ENCODE data around the gene CALCOCO1. TPM values are rescaled to one million over a fixed set of nuclear protein-coding genes. Genes with fewer than 3 reads are reported as not detected.

Gene CALCOCO1
- total and polyA plus RNA-seq, 4 donors: 24.4 to 67.4 (median 43.2) TPM

GRCh38 chr12:53758081-53758729, 31.0 kb upstream of the CALCOCO1 start:
- Histone ChIP-seq H3K4me3 (ENCODE audit: low read depth in 1 of 3, low read length in 3 of 3) (no peak overlapping the region), H3K27me3 (ENCODE audit: control insufficient read depth in 4 of 4, insufficient read depth in 4 of 4, low read length in 3 of 4) (peaks cover 0 to 9% (median 3%) of the 10 kb centered on the region in 4 donors), H3K9ac (ENCODE audit: low read depth in 1 of 2, low read length in 2 of 2) (no peak overlapping the region), H3K9me3 (ENCODE audit: control insufficient read depth in 4 of 4, low read length in 3 of 4) (no peaks in the 10 kb centered on the region), H3K36me3 (ENCODE audit: control insufficient read depth in 4 of 4, insufficient read depth in 3 of 4, low read depth in 1 of 4, low read length in 3 of 4) (no peaks in the 10 kb centered on the region), H3K27ac (ENCODE audit: low read depth in 1 of 2, low read length in 2 of 2) (no peak overlapping the region), H3K4me1 (ENCODE audit: control insufficient read depth in 4 of 4, insufficient read depth in 4 of 4, low read length in 3 of 4) (peaks cover 0 to 2% (median 0%) of the 10 kb centered on the region in 4 donors)
- no peak for TF ChIP-seq REST (IDR thresholded peaks at IDR 0.05)
- TF ChIP-seq ZBTB33 (IDR thresholded peaks at IDR 0.05): no peak
- no peak for TF ChIP-seq NR2F2 (IDR thresholded peaks at IDR 0.05)
- no peak for TF ChIP-seq EGR1 (IDR thresholded peaks at IDR 0.05; ENCODE audit: low read depth in 2 of 2)
- TF ChIP-seq GABPA (IDR thresholded peaks at IDR 0.05 in 1 of 2, conservative IDR thresholded peaks at IDR 0.05 in 1 of 2): no peak
- no peak for TF ChIP-seq SP1 (IDR thresholded peaks at IDR 0.05)
- TF ChIP-seq ATF3 (IDR thresholded peaks at IDR 0.05): no peak
- TF ChIP-seq JUND (IDR thresholded peaks at IDR 0.05): no peak
- no peak for TF ChIP-seq FOXA2 (IDR thresholded peaks at IDR 0.05)
- WGBS: 56% methylated on average over 7 of the region's 7 CpGs
- no peak for DNase-seq (ENCODE audit: low spot score)

- 5% methylated on average over 17 of the region's 17 CpGs for WGBS
- Histone ChIP-seq H3K27ac (ENCODE audit: low read depth in 1 of 2, low read length in 2 of 2) (no peak overlapping the region), H3K36me3 (ENCODE audit: control insufficient read depth in 4 of 4, insufficient read depth in 3 of 4, low read depth in 1 of 4, low read length in 3 of 4) (no peaks in the 10 kb centered on the region), H3K9ac (ENCODE audit: low read depth in 1 of 2, low read length in 2 of 2) (no peak overlapping the region), H3K27me3 (ENCODE audit: control insufficient read depth in 4 of 4, insufficient read depth in 4 of 4, low read length in 3 of 4) (peaks cover 0 to 7% (median 3%) of the 10 kb centered on the region in 4 donors), H3K4me1 (ENCODE audit: control insufficient read depth in 4 of 4, insufficient read depth in 4 of 4, low read length in 3 of 4) (peaks cover 0 to 2% (median 0%) of the 10 kb centered on the region in 4 donors), H3K4me3 (ENCODE audit: low read depth in 1 of 3, low read length in 3 of 3) (no peak overlapping the region), H3K9me3 (ENCODE audit: control insufficient read depth in 4 of 4, low read length in 3 of 4) (no peaks in the 10 kb centered on the region)
- TF ChIP-seq CTCF (IDR thresholded peaks at IDR 0.05; ENCODE audit: low read depth, low read length, missing input control) (peak; percentile 90), MAX (IDR thresholded peaks at IDR 0.05) (no peak), EGR1 (IDR thresholded peaks at IDR 0.05; ENCODE audit: low read depth in 2 of 2) (no peak), JUND (IDR thresholded peaks at IDR 0.05) (peak in 1 of 2 donors; percentile 17), GABPA (IDR thresholded peaks at IDR 0.05 in 1 of 2, conservative IDR thresholded peaks at IDR 0.05 in 1 of 2) (peak in 1 of 2 donors; percentile 57), RAD21 (IDR thresholded peaks at IDR 0.05) (peak; percentile 69 to 79)
- DNase-seq (ENCODE audit: low spot score): peak; percentile 85
Measured at GRCh38 chr12:53757101-53757770, 30.0 kb upstream of the CALCOCO1 start.
